GM04504 (cell line): Measurements from ENCODE around the gene OR4D1.
A peak's percentile ranks its signal among the peaks of the same experiment; 100 is the strongest.

Experiments used
- DNase-seq: peaks from one replicate; pipeline ENCODE4 v3.0.0-alpha.2; 2012; ENCODE audit warnings: low read depth

OR4D1 gene

GRCh38 chr17:58195518-58196123 lies 47.4 kb downstream of the OR4D1 start:
- no peak for DNase-seq

GRCh38 chr17:58196610-58197009 lies 48.4 kb downstream of the OR4D1 start:
- DNase-seq = no peak

GRCh38 chr17:58200024-58200633 lies 51.9 kb downstream of the OR4D1 start:
- DNase-seq = peak; percentile 17

- no peak for DNase-seq
These were observed 54.7 kb downstream of the OR4D1 start for GRCh38 chr17:58202859-58203258.

- DNase-seq = no peak
These were observed 56.6 kb downstream of the OR4D1 start for GRCh38 chr17:58204796-58205195.

GRCh38 chr17:58205936-58206335 lies 57.8 kb downstream of the OR4D1 start:
- no peak for DNase-seq

- no peak for DNase-seq
These were observed 59.3 kb downstream of the OR4D1 start for GRCh38 chr17:58207451-58207850.

GRCh38 chr17:58208344-58208743 lies 60.2 kb downstream of the OR4D1 start:
- DNase-seq = no peak
